HG02840 (cell line): Measurements from ENCODE around the gene FRMPD1.

Experiments used
- ATAC-seq: cut with Tn5 transposase; IDR thresholded peaks from one replicate; pipeline ENCODE4 v1.9.1; 2021; ENCODE audit warnings: mild to moderate bottlenecking, moderate library complexity, moderate number of reproducible peaks; ENCODE audit not compliant: unreplicated experiment, low FRiP score

Gene FRMPD1

DNA sequence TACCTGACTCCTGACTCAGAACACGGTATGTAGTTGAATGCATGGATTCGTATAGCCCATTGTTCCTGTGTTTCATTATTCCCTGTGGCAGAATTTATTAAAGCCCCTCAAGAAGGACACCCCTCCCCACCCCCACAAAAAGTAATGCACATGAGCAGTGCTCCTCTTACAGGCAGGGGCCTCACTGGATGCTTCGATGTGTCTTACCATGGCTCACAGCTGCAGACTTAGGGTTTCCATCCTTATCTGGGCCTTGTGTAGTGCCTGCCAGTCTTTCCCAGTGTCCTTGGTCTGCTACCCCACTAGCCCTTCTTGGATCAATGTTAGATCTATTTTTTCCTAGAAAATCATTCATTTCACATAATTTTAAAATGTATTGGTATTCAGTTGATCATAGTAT is 119.2 kb downstream of the FRMPD1 start:
- no peak for ATAC-seq

DNA sequence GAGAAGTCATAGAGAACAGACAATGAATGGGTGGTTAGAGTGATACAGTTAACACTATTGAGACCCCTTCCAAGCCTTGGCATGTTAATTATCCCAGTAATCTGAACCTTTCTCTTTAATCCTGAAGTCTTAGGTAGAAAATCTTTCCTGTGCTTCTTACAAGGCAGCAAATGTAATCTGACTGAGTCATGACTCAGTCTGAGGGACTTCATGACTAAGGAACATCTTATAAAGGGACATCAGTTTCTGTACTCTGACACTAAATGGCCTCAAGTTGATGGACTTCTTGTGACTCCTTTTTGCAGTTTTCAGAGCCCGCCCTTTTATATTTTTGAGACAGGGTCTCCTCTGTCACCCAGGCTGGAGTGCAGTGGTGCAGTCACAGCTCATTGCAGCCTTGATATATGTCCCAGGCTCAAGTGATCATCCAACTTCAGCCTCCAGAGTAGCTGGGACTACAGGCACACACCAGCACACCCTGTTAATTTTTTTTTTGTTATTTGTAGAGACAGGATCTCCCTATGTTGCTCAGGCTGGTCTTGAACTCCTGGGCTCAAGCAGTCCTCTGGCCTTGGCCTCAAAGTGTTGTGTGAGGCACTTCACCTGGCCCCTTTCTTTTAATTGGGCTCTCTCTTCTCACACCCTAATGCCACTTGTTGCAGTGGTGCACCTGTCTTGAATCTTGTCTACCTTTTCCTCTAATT is 124.6 kb downstream of the FRMPD1 start:
- no peak for ATAC-seq

DNA sequence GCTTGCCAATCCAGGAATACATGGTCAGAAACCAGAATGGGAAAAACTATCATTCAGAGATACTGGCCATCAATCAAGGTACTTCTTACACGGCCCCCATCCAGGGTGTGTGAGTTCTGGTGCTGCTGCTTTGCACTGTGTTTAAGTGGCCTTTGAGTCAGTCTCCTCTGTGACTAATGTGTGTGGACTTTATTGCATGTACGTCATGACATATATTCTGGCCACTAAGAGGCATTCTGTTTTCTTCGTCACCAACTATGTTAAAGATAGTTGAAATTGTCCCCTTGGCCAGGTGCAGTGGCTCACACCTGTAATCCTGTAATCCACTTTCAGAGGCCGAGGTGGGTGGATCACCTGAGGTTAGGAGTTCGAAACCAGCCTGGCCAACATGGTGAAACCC is 125.6 kb downstream of the FRMPD1 start:
- ATAC-seq, result no peak

DNA sequence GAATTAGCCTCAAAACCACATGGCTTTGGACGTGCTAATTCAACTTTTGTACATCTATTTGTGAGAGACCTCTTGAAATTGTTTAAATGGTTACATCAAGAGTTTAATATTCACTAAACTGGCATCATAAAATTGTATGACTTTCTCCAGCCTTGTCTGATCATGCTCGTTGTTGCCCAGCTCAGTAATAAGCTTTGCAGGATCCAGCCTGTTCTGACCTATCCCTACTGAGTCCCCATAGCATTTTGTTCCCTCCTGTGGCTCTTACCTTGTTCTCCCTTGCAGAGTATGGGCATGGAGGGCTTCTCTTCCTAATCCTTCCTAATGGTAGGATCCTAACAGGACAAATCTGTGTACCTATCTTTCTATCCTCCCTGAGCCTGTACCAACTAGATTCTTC is 127.8 kb downstream of the FRMPD1 start:
- ATAC-seq, result no peak

DNA sequence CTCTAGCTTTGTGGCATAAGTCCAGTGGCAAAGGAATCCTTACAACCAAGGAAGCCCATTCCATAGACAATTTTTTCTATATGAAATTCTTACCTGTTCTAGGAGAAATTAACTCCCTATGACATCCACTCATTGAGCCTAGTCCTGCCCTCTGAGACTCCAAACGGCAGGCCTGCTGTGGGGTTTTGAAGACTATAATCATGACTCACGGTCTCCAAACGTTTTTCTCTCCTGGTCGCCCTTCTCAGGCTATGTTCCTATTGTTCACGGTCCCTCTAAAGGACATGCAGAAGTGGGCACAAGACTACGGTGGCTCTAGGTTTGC is 133.5 kb downstream of the FRMPD1 start:
- ATAC-seq, result no peak

DNA sequence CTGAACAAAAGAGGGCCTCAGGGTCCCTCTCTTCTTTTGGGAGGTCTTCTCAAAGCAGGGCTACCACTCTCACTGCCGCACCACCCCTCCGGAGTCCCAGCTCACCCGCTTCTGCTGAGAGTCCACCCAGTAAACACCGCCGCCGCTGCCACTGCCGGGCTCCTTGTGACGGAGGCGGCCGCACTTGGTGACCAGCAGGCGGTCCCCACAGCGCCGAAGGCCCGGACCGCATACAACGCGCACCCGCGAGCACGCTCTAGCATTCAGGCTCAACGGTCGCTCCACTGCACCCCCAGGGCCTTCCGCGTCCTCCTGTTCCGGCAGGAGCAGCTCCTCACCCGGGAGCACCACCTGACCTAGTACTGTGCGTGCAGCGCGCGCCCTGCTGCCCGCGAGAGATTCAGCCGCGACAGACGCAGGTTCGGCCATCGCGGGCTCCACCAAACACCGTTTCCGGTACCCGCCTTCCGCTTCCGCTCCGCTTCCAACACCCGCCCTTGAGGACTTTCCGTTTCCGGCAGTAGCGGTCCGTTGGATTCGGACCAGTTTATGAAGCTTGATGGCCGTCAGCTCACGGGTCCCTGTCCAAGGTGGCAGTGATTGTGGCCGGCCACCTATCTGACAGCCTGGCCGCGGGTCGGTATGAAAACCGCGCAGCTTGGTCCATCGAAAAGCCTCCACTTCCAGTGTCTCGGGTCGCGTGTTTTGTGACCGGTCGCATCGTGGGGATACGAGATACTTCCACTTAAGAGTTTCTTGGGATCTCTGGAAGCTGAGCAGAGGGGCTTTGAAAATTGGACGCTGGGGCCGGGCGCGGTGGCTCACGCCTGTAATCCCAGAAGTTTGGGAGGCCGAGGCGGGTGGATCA is 134.1 kb downstream of the FRMPD1 start, which contains the start of gene EXOSC3:
TSS of gene EXOSC3 (minus strand) at position 449 of the 868 bp plus-strand sequence. CDS start at position 429, 20 bp downstream.
- ATAC-seq, result peak; percentile 77

DNA sequence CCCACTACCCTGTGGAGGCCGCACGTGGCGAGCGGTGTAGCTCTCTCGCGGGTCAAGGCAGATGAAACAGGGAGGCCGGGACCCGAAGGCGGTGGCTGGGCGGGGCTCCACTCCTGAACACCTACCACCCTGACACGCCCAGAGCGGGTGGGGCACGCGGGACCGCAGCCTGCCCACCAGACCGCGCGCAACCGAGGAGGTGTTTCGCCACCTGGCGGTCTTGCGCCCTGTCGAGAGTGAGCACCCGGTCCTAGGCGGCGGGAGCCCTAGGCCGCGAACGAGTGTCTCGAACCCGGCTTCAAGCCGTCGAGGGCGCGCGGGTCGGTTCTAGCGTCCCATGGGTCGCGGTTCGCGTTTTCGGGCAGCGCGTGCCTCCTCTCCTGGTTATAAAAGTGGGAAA is 136.3 kb downstream of the FRMPD1 start:
- ATAC-seq, result no peak

DNA sequence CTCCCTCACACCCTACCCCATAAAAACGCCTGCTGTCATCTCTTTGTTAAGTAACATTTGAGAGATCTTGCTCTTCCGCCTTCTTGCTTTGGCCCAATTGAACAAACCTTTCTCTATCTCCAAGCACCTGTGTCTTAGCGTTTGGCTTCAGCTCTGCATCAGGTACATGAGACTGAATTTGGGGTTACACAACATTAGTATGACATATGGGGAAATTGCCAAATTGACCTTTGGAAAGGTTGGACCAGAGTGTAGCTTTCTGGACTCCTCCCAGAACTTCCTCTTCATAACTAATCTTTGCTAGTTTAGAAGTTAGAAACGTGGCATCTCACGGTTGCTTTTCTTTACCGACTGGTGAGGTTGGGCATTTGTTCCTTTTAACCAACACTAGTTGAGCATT is 137.6 kb downstream of the FRMPD1 start:
- no peak for ATAC-seq

DNA sequence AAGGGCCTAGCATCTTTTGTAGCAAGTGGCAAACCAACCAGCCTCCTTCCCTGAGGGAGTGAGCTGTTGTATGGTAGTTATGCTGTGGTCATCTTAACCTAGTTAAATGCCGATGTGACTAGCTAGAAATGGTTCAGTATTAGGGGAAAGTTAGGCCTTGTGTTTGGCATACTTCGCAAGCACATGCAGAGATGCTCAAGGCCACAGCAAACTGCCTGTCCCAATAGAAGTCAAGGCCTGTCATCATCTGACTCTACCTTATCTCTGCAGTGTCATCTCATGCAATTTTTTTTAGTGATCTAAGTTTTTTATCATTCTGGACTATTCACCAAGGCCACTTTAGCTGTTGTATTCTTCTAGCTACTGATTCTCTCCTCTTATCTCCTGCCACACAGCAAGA is 139.3 kb downstream of the FRMPD1 start:
- no peak for ATAC-seq

DNA sequence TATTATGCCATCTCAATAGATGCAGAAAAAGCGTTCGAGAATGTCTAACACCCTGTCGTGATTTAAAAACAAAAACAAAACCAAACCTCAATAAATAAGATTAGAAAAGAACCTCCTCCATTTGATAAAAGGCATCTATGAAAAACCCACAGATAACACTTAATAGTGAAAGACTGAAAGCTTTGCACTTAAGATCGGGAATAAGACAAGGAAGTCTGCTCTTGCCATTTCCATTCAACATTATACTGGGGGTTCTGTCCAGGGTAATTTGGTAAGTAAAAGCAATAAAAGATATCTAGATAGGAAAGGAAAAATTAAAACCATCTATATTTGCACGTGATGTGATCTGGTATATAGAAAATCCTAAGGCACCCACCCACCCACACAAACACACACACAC is 141.4 kb downstream of the FRMPD1 start:
- ATAC-seq, result no peak

DNA sequence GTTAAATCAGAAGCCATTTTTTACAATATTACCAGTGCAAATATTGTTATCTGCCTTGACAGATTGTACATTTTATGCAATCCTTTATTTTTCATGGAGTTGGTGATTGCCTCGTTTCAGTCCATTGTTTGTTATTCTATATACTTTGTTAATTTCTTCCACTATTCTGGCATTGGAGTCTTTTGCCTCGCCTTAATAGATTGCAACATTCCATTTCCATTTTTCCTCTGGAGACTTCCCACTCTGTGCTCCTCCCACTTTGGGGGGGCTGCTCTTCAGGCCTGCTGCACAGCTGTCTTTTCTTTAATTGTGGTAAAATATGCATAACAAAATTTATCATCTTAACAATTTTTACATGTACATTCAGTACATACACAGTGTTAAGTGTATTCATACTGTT is 145.5 kb downstream of the FRMPD1 start:
- no peak for ATAC-seq
